Lower leg skin (tissue), 4 donors: ENCODE measurements around the gene DEDD. TPM values are rescaled to one million over a fixed set of nuclear protein-coding genes. Genes with fewer than 3 reads are reported as not detected.

Experiments used
- DNase-seq, 2 donors: peaks; one replicate each; pipeline ENCODE4 v3.0.0-alpha.2; 2019; ENCODE audit warnings: low spot score in 2 of 2
- H3K4me3 ChIP-seq: fragments of 200-600 bp; sonication (generic); 2 replicates; pipeline ENCODE4 v1.5.1; 2017; ENCODE audit warnings: mild to moderate bottlenecking, low read depth; ENCODE audit not compliant: poor library complexity, severe bottlenecking
- POLR2A ChIP-seq, 2 donors: fragments of 450-650 bp; IDR thresholded peaks; one replicate each; pipeline ENCODE4 v1.6.1; 2016 to 2017; ENCODE audit warnings: antibody characterized with exemption in 2 of 2, mild to moderate bottlenecking in 1 of 2, moderate library complexity in 1 of 2
- WGBS, 2 donors: methylation state at CpG; one replicate each; pipeline ENCODE4 v1.1.5; 2018; 5-methylcytosine and 5-hydroxymethylcytosine counted together
- intact Hi-C: fragments of 100-400 bp; cut with DNase I; formaldehyde crosslinking; loops from one replicate; pipeline ENCODE4 v1.15.0; 2023; ENCODE audit warnings: low total_unique reads
- total RNA-seq, 4 donors: library from RNA; depleted of rRNA; stranded (reverse); fragments of >200 nt; gene quantifications; one replicate each; pipeline ENCODE4 v1.1.0, GENCODE V29; 2016
- TF ChIP-seq, protein P1 (sequence below), 3 donors: fragments of 450-650 bp; IDR thresholded peaks; one replicate each; pipeline ENCODE4 v1.5.1; 2016; ENCODE audit warnings: antibody characterized with exemption in 3 of 3, mild to moderate bottlenecking in 3 of 3, moderate library complexity in 2 of 3

DEDD gene
- total RNA-seq, 4 donors from 2014 or later, result 26.6 to 38.2 (median 29.6) TPM

DNA sequence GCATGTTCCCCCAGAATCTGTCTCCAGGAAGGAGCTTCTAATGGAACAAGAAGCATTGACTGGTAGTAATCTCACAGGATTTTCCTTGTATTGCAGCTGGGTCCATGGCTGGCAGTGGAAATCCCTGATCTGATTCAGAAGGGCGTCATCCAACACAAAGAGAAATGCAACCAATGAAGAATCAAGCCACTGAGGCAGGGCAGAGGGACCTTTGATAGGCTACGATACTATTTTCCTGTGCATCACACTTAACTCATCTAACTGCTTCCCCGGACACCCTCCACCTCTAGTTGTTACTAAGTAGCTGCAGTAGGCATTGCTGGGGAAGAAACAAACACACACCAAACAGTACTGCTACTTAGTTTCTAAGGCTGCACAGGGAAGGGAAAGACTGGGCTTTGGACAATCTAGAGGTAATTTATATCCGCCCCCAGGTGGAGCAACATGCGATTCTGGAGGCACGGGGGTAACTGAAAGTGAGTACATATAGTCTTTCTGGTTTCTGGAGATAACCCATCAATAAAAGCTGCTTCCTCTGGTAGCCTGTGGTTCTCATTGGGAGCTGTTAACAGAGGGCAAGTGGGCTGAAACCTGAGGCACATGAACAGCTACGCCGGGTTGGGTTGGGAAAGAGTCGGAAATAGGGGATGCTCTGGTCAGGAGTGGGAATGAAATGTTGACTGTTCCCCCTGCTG, 26.0 kb upstream of the DEDD start:
- TF ChIP-seq POLR2A (IDR thresholded peaks at IDR 0.05), result no peak
- TF ChIP-seq, protein P1, sequence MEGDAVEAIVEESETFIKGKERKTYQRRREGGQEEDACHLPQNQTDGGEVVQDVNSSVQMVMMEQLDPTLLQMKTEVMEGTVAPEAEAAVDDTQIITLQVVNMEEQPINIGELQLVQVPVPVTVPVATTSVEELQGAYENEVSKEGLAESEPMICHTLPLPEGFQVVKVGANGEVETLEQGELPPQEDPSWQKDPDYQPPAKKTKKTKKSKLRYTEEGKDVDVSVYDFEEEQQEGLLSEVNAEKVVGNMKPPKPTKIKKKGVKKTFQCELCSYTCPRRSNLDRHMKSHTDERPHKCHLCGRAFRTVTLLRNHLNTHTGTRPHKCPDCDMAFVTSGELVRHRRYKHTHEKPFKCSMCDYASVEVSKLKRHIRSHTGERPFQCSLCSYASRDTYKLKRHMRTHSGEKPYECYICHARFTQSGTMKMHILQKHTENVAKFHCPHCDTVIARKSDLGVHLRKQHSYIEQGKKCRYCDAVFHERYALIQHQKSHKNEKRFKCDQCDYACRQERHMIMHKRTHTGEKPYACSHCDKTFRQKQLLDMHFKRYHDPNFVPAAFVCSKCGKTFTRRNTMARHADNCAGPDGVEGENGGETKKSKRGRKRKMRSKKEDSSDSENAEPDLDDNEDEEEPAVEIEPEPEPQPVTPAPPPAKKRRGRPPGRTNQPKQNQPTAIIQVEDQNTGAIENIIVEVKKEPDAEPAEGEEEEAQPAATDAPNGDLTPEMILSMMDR (IDR thresholded peaks at IDR 0.05), result no peak
- H3K4me3 ChIP-seq, result no peak overlapping the region
- 57 to 70% methylated on average over 9 of the region's 9 CpGs for WGBS, 2 donors
- no peak for DNase-seq
- intact Hi-C loops, result no loop called here

DNA sequence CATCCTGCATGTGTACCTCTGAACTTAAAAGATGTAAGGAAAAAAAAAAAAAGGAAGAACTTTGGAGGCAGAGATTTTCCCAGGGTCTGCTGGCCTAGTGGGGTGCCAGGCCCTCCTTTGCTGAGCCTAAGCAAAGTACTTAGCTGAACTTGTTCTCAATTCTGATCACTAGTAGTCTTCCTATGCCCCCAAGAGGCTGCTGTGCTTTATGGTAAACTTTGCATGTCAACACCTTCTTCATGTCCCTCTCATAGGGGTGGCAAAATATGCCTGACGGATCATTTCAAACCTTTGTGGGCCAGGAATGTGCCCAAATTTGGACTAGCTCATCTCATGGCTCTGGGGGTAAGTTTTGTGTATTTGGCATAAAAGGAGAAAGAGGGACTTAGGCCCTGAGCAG, 25.4 kb upstream of the DEDD start:
- intact Hi-C loops, result no loop called here
- H3K4me3 ChIP-seq, result no peak overlapping the region
- TF ChIP-seq, protein P1 (IDR thresholded peaks at IDR 0.05), result no peak
- TF ChIP-seq POLR2A (IDR thresholded peaks at IDR 0.05), result no peak
- 95 to 100% methylated on average over 1 of the region's 1 CpG for WGBS, 2 donors
- no peak for DNase-seq

DNA sequence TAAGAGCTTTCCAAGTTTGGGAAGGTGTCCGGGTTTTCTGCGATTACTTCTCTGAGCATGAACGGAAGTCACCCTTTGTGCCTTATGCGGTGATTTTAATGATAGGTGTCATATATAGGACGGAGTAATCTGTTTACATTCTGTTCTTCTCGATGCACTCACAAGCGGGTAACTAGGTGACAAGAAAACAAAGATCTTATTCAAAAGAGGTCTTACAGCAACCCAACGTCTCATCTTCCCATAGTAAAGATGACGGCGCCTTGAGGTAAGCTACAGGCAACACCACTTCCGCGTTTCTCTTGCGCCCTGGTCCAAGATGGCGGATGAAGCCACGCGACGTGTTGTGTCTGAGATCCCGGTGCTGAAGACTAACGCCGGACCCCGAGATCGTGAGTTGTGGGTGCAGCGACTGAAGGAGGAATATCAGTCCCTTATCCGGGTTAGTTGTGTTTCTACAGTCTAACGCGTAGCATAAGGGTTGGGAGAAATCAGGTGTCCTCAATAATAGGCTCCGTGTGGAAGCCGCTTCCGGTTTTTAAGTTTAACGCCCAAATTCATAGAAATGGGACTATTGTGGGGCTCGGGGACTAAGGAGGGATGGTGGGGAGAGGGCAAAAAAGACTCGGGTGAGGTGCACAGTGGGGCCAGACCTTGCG, 21.3 kb upstream of the DEDD start, which contains the start of gene UFC1:
Gene UFC1 (plus strand): TSS at position 297 of the 656 bp plus-strand sequence. CDS start 20 bp downstream, at position 317.
- WGBS, 2 donors, result 1% methylated on average over 33 of the region's 33 CpGs
- TF ChIP-seq POLR2A (IDR thresholded peaks at IDR 0.05), result no peak
- TF ChIP-seq, protein P1 (IDR thresholded peaks at IDR 0.05), result no peak
- H3K4me3 ChIP-seq, result peak within 1 kb of the TSS; percentile 61

DNA sequence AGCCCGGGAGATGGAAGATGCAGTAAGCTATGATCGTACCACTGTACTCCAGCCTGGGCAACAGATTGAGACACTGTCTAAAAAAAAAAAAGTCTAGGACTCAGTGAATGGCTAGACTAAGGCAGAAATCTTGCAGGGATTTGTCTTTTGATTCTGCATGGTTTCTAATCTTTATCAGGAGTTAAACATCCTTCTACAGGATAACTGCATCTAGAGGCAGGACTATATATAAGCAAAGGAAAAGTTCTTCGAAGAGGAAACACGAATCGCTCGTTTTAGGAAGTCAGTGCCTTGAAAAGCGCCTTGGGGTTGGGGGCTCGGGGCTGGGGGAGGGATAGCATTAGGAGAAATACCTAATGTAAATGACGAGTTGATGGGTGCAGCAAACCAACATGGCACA, 20.7 kb upstream of the DEDD start:
- H3K4me3 ChIP-seq, result no peak overlapping the region
- WGBS, 2 donors, result 21 to 24% methylated on average over 9 of the region's 9 CpGs
- intact Hi-C loops, result no loop called here
- no peak for DNase-seq
- TF ChIP-seq, protein P1 (IDR thresholded peaks at IDR 0.05), result no peak
- TF ChIP-seq POLR2A (IDR thresholded peaks at IDR 0.05), result no peak

More for the DNA sequence above, 21.3 kb upstream of the DEDD start, which contains the start of gene UFC1:
- DNase-seq, result peak; percentile 83 to 95
- intact Hi-C loops, result no loop called here

DNA sequence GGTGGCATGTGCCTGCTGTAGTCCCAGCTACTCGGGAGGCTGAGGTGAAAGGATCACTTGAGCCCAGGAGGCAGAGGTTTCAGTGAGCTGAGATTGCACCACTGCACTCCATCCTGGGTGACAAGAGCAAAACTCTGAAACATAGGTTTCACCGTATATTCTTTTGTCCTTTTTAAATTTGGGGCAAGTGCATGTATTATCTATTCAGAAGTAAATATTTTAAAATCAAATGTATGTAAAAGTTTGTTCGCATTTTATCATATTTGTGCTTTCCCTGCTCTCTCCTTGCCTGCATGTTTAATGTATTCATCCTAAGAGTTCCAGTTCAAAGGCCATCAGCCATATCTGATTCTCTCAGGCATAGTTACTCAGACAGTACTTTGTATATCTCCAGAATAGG, 13.4 kb upstream of the DEDD start:
- intact Hi-C loops, result no loop called here
- TF ChIP-seq POLR2A (IDR thresholded peaks at IDR 0.05), result no peak
- TF ChIP-seq, protein P1 (IDR thresholded peaks at IDR 0.05), result no peak
- WGBS, 2 donors, result 81 to 86% methylated on average over 3 of the region's 3 CpGs
- DNase-seq, result peak in 1 of 2 donors; percentile 31
- no peak overlapping the region for H3K4me3 ChIP-seq
